ENCODE data around the gene AURKB.
"Not testable (repeated sequence)": the region's sequence is repeated elsewhere in the genome, so short reads cannot be mapped to it uniquely, and the experiment has no call there.

Gene AURKB

DNA sequence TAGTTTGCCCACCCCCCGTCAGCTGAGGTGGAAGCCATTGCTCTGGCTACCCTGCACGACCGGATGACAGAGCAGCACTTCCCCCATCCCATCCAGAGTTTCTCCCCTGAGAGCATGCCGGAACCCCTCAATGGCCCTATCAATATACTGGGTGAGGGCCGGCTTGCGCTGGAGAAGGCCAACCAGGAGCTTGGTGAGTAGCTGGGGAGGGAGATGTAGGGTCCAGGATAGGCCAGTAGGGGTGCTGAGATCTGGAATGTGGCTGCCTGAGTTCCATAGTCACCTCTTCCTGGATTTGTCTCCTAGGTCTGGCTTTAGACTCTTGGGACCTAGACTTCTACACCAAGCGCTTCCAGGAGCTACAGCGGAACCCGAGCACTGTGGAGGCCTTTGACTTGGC lies 45.1 kb upstream of the AURKB start:
- H3K9ac ChIP-seq (ENCODE audit: low read length), result no peak overlapping the region
- H3K4me1 ChIP-seq (ENCODE audit: low read length), result peaks cover 1% of the 10 kb centered on the region
- no peaks in the 10 kb centered on the region for H4K20me1 ChIP-seq (ENCODE audit: insufficient read depth, low read length)
- H3K9me3 ChIP-seq (ENCODE audit: insufficient read depth, low read length), result no peaks in the 10 kb centered on the region
- H3K4me2 ChIP-seq (ENCODE audit: low read length), result no peak overlapping the region
- TF ChIP-seq CTCF (IDR thresholded peaks at IDR 0.05; ENCODE audit: low read depth, low read length) (no peak), EZH2phosphoT487 (IDR thresholded peaks at IDR 0.05; ENCODE audit: low read depth) (no peak)
- H3K79me2 ChIP-seq (ENCODE audit: low read length), result peaks cover 28% of the 10 kb centered on the region
- no peaks in the 10 kb centered on the region for H3K27me3 ChIP-seq (ENCODE audit: low read depth, low read length)
- no peak overlapping the region for H2AFZ ChIP-seq (ENCODE audit: low read depth, low read length)
- H3K36me3 ChIP-seq (replicated peaks; ENCODE audit: low read depth, low read length), result peaks cover 20% of the 10 kb centered on the region
- no peak overlapping the region for H3K4me3 ChIP-seq (ENCODE audit: low read length)
- H3K27ac ChIP-seq (ENCODE audit: low read length), result no peak overlapping the region

- H3K36me3 ChIP-seq (replicated peaks; ENCODE audit: low read depth, low read length), result peaks cover 18% of the 10 kb centered on the region
- H3K4me2 ChIP-seq (ENCODE audit: low read length), result no peak overlapping the region
- no peak overlapping the region for H3K9ac ChIP-seq (ENCODE audit: low read length)
- no peak for TF ChIP-seq EZH2phosphoT487 (IDR thresholded peaks at IDR 0.05; ENCODE audit: low read depth)
- no peak for TF ChIP-seq CTCF (IDR thresholded peaks at IDR 0.05; ENCODE audit: low read depth, low read length)
- H3K4me3 ChIP-seq (ENCODE audit: low read length), result no peak overlapping the region
- no peak overlapping the region for H2AFZ ChIP-seq (ENCODE audit: low read depth, low read length)
- H3K27ac ChIP-seq (ENCODE audit: low read length), result no peak overlapping the region
- no peaks in the 10 kb centered on the region for H3K9me3 ChIP-seq (ENCODE audit: insufficient read depth, low read length)
- H3K79me2 ChIP-seq (ENCODE audit: low read length), result peaks cover 34% of the 10 kb centered on the region
- H4K20me1 ChIP-seq (ENCODE audit: insufficient read depth, low read length), result no peaks in the 10 kb centered on the region
- no peaks in the 10 kb centered on the region for H3K27me3 ChIP-seq (ENCODE audit: low read depth, low read length)
- peaks cover 7% of the 10 kb centered on the region for H3K4me1 ChIP-seq (ENCODE audit: low read length)
Observed at GRCh38 chr17:8254881-8255280, 44.5 kb upstream of the AURKB start.

GRCh38 chr17:8253801-8254200 lies 43.4 kb upstream of the AURKB start:
- peaks cover 18% of the 10 kb centered on the region for H3K36me3 ChIP-seq (replicated peaks; ENCODE audit: low read depth, low read length)
- H3K4me3 ChIP-seq (ENCODE audit: low read length), result no peak overlapping the region
- no peak overlapping the region for H3K9ac ChIP-seq (ENCODE audit: low read length)

GRCh38 chr17:8251411-8251810 lies 41.0 kb upstream of the AURKB start:
- H3K79me2 ChIP-seq (ENCODE audit: low read length), result peaks cover 45% of the 10 kb centered on the region
- H3K4me3 ChIP-seq (ENCODE audit: low read length); H3K4me2 ChIP-seq (ENCODE audit: low read length); H4K20me1 ChIP-seq (ENCODE audit: insufficient read depth, low read length); H3K9ac ChIP-seq (ENCODE audit: low read length); H3K4me1 ChIP-seq (ENCODE audit: low read length); H2AFZ ChIP-seq (ENCODE audit: low read depth, low read length); H3K9me3 ChIP-seq (ENCODE audit: insufficient read depth, low read length); H3K36me3 ChIP-seq (replicated peaks; ENCODE audit: low read depth, low read length); H3K27ac ChIP-seq (ENCODE audit: low read length); H3K27me3 ChIP-seq (ENCODE audit: low read depth, low read length): not testable (repeated sequence)

More at GRCh38 chr17:8253801-8254200, 43.4 kb upstream of the AURKB start:
- Histone ChIP-seq H3K27me3 (ENCODE audit: low read depth, low read length) (no peaks in the 10 kb centered on the region), H2AFZ (ENCODE audit: low read depth, low read length) (no peak overlapping the region), H3K4me2 (ENCODE audit: low read length) (no peak overlapping the region), H3K27ac (ENCODE audit: low read length) (no peak overlapping the region), H4K20me1 (ENCODE audit: insufficient read depth, low read length) (no peaks in the 10 kb centered on the region), H3K79me2 (ENCODE audit: low read length) (peaks cover 42% of the 10 kb centered on the region), H3K9me3 (ENCODE audit: insufficient read depth, low read length) (no peaks in the 10 kb centered on the region), H3K4me1 (ENCODE audit: low read length) (peaks cover 8% of the 10 kb centered on the region)
- TF ChIP-seq CTCF (IDR thresholded peaks at IDR 0.05; ENCODE audit: low read depth, low read length), result peak; percentile 11; the same call in 1 of the 2 replicates
- no peak for TF ChIP-seq EZH2phosphoT487 (IDR thresholded peaks at IDR 0.05; ENCODE audit: low read depth)
